Common myeloid progenitor, CD34-positive (primary cell): ENCODE data around the gene SLC37A3.
"Not testable (repeated sequence)": the region's sequence is repeated elsewhere in the genome, so short reads cannot be mapped to it uniquely, and the experiment has no call there.

Experiments used
- CTCF ChIA-PET: fragments of 350-600 bp; sonication (Branson Sonifier 250); formaldehyde crosslinking; loops from one replicate; lab custom pipeline; 2021; ENCODE audit warnings: antibody characterized with exemption; lab: Charles Lee
- POLR2A ChIA-PET: fragments of 350-600 bp; sonication (Branson Sonifier 250); formaldehyde crosslinking; loops from one replicate; lab custom pipeline; 2021; ENCODE audit warnings: antibody characterized with exemption; lab: Charles Lee
- DNase-seq, 3 donors: peaks; one replicate each; pipeline versions ENCODE4 v3.0.0 to v3.0.0-alpha.2; 2013
- H3K27ac ChIP-seq, 2 experiments: 1 replicate in 1 of 2; 2 replicates in 1 of 2; pipeline ENCODE4 v1.7.0; 2013; ENCODE audit warnings: inconsistent platforms in 2 of 2, low read length in 2 of 2, mild to moderate bottlenecking in 2 of 2, low read depth in 1 of 2, moderate library complexity in 1 of 2; ENCODE audit not compliant: severe bottlenecking in 2 of 2, insufficient read depth in 1 of 2, poor library complexity in 1 of 2
- H3K27me3 ChIP-seq, 5 experiments: replicated peaks in 2 of 5; 1 replicate in 3 of 5; 2 replicates in 2 of 5; pipeline versions ENCODE4 v1.6.1 to v1.7.0; 2013; ENCODE audit warnings: low read length in 4 of 5, mild to moderate bottlenecking in 2 of 5, moderate library complexity in 2 of 5, inconsistent platforms in 1 of 5; ENCODE audit not compliant: insufficient read depth in 5 of 5, control insufficient read depth in 4 of 5
- H3K36me3 ChIP-seq, 4 experiments: 1 replicate in 2 of 4; 2 replicates in 2 of 4; pipeline versions ENCODE4 v1.6.1 to v1.7.0; 2013; ENCODE audit warnings: low read length in 3 of 4, control low read depth in 1 of 4, mild to moderate bottlenecking in 1 of 4; ENCODE audit not compliant: control insufficient read depth in 4 of 4, insufficient read depth in 4 of 4
- H3K4me1 ChIP-seq, 4 experiments: 1 replicate in 3 of 4; 2 replicates in 1 of 4; pipeline versions ENCODE4 v1.6.1 to v1.7.1; 2013; ENCODE audit warnings: low read length in 3 of 4, mild to moderate bottlenecking in 3 of 4, control low read depth in 1 of 4, inconsistent platforms in 1 of 4, moderate library complexity in 1 of 4; ENCODE audit not compliant: control insufficient read depth in 4 of 4, insufficient read depth in 4 of 4; ENCODE audit errors: control extremely low read depth in 1 of 4
- H3K4me3 ChIP-seq, 7 experiments: 1 replicate in 4 of 7; 2 replicates in 3 of 7; pipeline versions ENCODE4 v1.5.1 to v1.7.0; 2013; ENCODE audit warnings: mild to moderate bottlenecking in 7 of 7, low read length in 6 of 7, moderate library complexity in 6 of 7, inconsistent platforms in 2 of 7, low read depth in 2 of 7, control low read depth in 1 of 7; ENCODE audit not compliant: insufficient read depth in 4 of 7, control insufficient read depth in 1 of 7; ENCODE audit errors: extremely low read depth in 1 of 7
- H3K9me3 ChIP-seq, 5 experiments: 1 replicate in 4 of 5; 2 replicates in 1 of 5; pipeline versions ENCODE4 v1.6.1 to v1.7.1; 2013; ENCODE audit warnings: low read length in 4 of 5, mild to moderate bottlenecking in 2 of 5, inconsistent platforms in 1 of 5, low read depth in 1 of 5, moderate library complexity in 1 of 5; ENCODE audit not compliant: control insufficient read depth in 4 of 5, insufficient read depth in 2 of 5; ENCODE audit errors: control extremely low read depth in 1 of 5
- WGBS: methylation state at CpG from one replicate; pipeline ENCODE4 v1.1.5; 2013; ENCODE audit not compliant: insufficient coverage; 5-methylcytosine and 5-hydroxymethylcytosine counted together

SLC37A3 gene

GRCh38 chr7:140326116-140326928, 72.0 kb downstream of the SLC37A3 start:
- peak; percentile 49 to 72 (median 69) for DNase-seq
- no peaks in the 10 kb centered on the region for H3K9me3 ChIP-seq
- no peak overlapping the region for H3K4me3 ChIP-seq
- WGBS, result 48% methylated on average over 13 of the region's 16 CpGs
- no peaks in the 10 kb centered on the region for H3K4me1 ChIP-seq
- no peak overlapping the region for H3K27ac ChIP-seq
- CTCF ChIA-PET, result interaction anchor here (0.6 to 2.3 kb wide), 15 partner anchors 9 to 725 kb away, joined by 3 to 9 read pairs (median 4); no protein-coding TSS in a partner anchor
- no peaks in the 10 kb centered on the region for H3K36me3 ChIP-seq
- POLR2A ChIA-PET, result interaction anchor here (0.6 kb wide), 1 partner anchor 11 kb away, joined by 3 read pairs; no protein-coding TSS in a partner anchor
- H3K27me3 ChIP-seq, result no peaks in the 10 kb centered on the region

GRCh38 chr7:140325600-140325999, 72.7 kb downstream of the SLC37A3 start:
- no peak overlapping the region for H3K27ac ChIP-seq
- CTCF ChIA-PET, result interaction anchor here (0.6 to 2.3 kb wide), 12 partner anchors 9 to 724 kb away, joined by 3 to 9 read pairs (median 4); no protein-coding TSS in a partner anchor
- WGBS, result 94% methylated on average over 8 of the region's 8 CpGs

DNA sequence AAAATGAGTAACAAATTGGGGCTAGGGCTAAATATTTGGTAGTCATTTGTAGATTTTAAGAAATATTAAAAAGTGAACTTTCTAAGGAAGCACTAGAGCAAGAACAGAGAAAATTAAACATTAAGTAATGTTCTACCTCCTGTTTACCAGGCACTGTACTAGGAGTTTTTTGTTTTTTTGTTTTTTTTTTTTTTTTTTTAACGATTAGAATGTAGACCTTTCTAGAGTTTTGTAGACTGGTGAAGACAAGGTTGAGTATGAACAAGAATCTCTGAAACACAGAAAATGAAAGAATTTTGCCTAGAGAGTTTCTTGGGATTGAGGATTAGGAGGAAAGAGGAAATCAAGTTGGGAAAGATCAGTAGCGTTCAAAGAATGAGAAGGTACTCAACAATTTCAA, 73.6 kb downstream of the SLC37A3 start:
- no peaks in the 10 kb centered on the region for H3K4me1 ChIP-seq
- DNase-seq, result no peak
- no peaks in the 10 kb centered on the region for H3K27me3 ChIP-seq
- H3K9me3 ChIP-seq, result no peaks in the 10 kb centered on the region
- ChIA-PET CTCF (interaction anchor here (0.8 to 2.0 kb wide), 3 partner anchors 15 to 706 kb away, joined by 4 to 5 read pairs (median 4); no protein-coding TSS in a partner anchor), POLR2A (no interaction called here)
- WGBS, result 100% methylated on average over 1 of the region's 2 CpGs
- H3K27ac ChIP-seq, result no peak overlapping the region
- no peak overlapping the region for H3K4me3 ChIP-seq
- H3K36me3 ChIP-seq, result no peaks in the 10 kb centered on the region

More at GRCh38 chr7:140325600-140325999, 72.7 kb downstream of the SLC37A3 start:
- no peaks in the 10 kb centered on the region for H3K9me3 ChIP-seq
- H3K36me3 ChIP-seq, result no peaks in the 10 kb centered on the region
- POLR2A ChIA-PET, result no interaction called here
- no peaks in the 10 kb centered on the region for H3K27me3 ChIP-seq
- no peak overlapping the region for H3K4me3 ChIP-seq
- no peaks in the 10 kb centered on the region for H3K4me1 ChIP-seq
- no peak for DNase-seq

- Histone ChIP-seq H3K4me3 (no peak overlapping the region), H3K36me3 (no peaks in the 10 kb centered on the region), H3K27ac (no peak overlapping the region), H3K4me1 (no peaks in the 10 kb centered on the region), H3K27me3 (no peaks in the 10 kb centered on the region), H3K9me3 (peaks cover 0 to 2% (median 0%) of the 10 kb centered on the region in 5 experiments)
- 69% methylated on average over 5 of the region's 6 CpGs for WGBS
- POLR2A ChIA-PET, result interaction anchor here (0.6 kb wide), 1 partner anchor 343 kb away, joined by 3 read pairs; no protein-coding TSS in a partner anchor
- CTCF ChIA-PET, result no interaction called here
- peak; percentile 17 to 53 (median 22) for DNase-seq
Observed at GRCh38 chr7:140322759-140323158, 75.6 kb downstream of the SLC37A3 start.

GRCh38 chr7:140320078-140320477, 78.3 kb downstream of the SLC37A3 start:
- CTCF ChIA-PET, H3K4me3 ChIP-seq, H3K36me3 ChIP-seq, H3K4me1 ChIP-seq, POLR2A ChIA-PET, H3K27me3 ChIP-seq, DNase-seq, H3K27ac ChIP-seq, H3K9me3 ChIP-seq: not testable (repeated sequence)
- 100% methylated on average over 4 of the region's 4 CpGs for WGBS

GRCh38 chr7:140317999-140318398, 80.3 kb downstream of the SLC37A3 start:
- CTCF ChIA-PET, result interaction anchor here (1.0 to 1.4 kb wide), 2 partner anchors 12 to 14 kb away, joined by 3 to 5 read pairs; no protein-coding TSS in a partner anchor
- POLR2A ChIA-PET, result no interaction called here

GRCh38 chr7:140317597-140317996, 80.7 kb downstream of the SLC37A3 start:
- DNase-seq, result peak; percentile 19 to 46 (median 33)
- Histone ChIP-seq H3K9me3 (peaks cover 0 to 4% (median 0%) of the 10 kb centered on the region in 5 experiments), H3K36me3 (no peaks in the 10 kb centered on the region), H3K27me3 (no peaks in the 10 kb centered on the region), H3K4me3 (no peak overlapping the region), H3K27ac (no peak overlapping the region), H3K4me1 (peaks cover 0 to 2% (median 0%) of the 10 kb centered on the region in 4 experiments)
- ChIA-PET POLR2A (no interaction called here), CTCF (interaction anchor here (1.6 kb wide), 1 partner anchor 9 kb away, joined by 7 read pairs; no protein-coding TSS in a partner anchor)
- WGBS, result 87% methylated on average over 3 of the region's 4 CpGs

More at GRCh38 chr7:140317999-140318398, 80.3 kb downstream of the SLC37A3 start:
- 97% methylated on average over 5 of the region's 7 CpGs for WGBS
- H3K4me1 ChIP-seq, result peaks cover 0 to 2% (median 0%) of the 10 kb centered on the region in 4 experiments
- H3K9me3 ChIP-seq, result peaks cover 0 to 2% (median 0%) of the 10 kb centered on the region in 5 experiments
- no peak for DNase-seq
- no peaks in the 10 kb centered on the region for H3K27me3 ChIP-seq
- H3K4me3 ChIP-seq, result no peak overlapping the region
- H3K27ac ChIP-seq, result no peak overlapping the region
- H3K36me3 ChIP-seq, result no peaks in the 10 kb centered on the region
